ENCODE measurements around the gene CHMP6. TPM values are rescaled to one million over a fixed set of nuclear protein-coding genes. Genes with fewer than 3 reads are reported as not detected.

CHMP6 gene
- total RNA-seq, 4 donors from 2014 or later, result 16.7 to 23.8 (median 22.1) TPM

- Histone ChIP-seq H3K4me3 (no peak overlapping the region), H3K27ac (no peak overlapping the region), H3K27me3 (peaks cover 0 to 36% (median 0%) of the 10 kb centered on the region in 4 donors), H3K9me3 (no peaks in the 10 kb centered on the region), H3K4me1 (peaks cover 4 to 25% (median 8%) of the 10 kb centered on the region in 3 donors), H3K36me3 (no peaks in the 10 kb centered on the region)
- no peak for DNase-seq
- intact Hi-C loops (cut with DNase I), result loop anchor here (10.0 kb wide), 1 partner anchor 116 kb away; no protein-coding TSS in a partner anchor
- 22 to 27% methylated on average over 6 to 7 of the region's 7 CpGs for WGBS, 2 donors
- TF ChIP-seq, protein P1, sequence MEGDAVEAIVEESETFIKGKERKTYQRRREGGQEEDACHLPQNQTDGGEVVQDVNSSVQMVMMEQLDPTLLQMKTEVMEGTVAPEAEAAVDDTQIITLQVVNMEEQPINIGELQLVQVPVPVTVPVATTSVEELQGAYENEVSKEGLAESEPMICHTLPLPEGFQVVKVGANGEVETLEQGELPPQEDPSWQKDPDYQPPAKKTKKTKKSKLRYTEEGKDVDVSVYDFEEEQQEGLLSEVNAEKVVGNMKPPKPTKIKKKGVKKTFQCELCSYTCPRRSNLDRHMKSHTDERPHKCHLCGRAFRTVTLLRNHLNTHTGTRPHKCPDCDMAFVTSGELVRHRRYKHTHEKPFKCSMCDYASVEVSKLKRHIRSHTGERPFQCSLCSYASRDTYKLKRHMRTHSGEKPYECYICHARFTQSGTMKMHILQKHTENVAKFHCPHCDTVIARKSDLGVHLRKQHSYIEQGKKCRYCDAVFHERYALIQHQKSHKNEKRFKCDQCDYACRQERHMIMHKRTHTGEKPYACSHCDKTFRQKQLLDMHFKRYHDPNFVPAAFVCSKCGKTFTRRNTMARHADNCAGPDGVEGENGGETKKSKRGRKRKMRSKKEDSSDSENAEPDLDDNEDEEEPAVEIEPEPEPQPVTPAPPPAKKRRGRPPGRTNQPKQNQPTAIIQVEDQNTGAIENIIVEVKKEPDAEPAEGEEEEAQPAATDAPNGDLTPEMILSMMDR (IDR thresholded peaks at IDR 0.05), result no peak
- TF ChIP-seq POLR2A (IDR thresholded peaks at IDR 0.05), result no peak
Observed at GRCh38 chr17:80980397-80981061, 11.1 kb upstream of the CHMP6 start.

DNA sequence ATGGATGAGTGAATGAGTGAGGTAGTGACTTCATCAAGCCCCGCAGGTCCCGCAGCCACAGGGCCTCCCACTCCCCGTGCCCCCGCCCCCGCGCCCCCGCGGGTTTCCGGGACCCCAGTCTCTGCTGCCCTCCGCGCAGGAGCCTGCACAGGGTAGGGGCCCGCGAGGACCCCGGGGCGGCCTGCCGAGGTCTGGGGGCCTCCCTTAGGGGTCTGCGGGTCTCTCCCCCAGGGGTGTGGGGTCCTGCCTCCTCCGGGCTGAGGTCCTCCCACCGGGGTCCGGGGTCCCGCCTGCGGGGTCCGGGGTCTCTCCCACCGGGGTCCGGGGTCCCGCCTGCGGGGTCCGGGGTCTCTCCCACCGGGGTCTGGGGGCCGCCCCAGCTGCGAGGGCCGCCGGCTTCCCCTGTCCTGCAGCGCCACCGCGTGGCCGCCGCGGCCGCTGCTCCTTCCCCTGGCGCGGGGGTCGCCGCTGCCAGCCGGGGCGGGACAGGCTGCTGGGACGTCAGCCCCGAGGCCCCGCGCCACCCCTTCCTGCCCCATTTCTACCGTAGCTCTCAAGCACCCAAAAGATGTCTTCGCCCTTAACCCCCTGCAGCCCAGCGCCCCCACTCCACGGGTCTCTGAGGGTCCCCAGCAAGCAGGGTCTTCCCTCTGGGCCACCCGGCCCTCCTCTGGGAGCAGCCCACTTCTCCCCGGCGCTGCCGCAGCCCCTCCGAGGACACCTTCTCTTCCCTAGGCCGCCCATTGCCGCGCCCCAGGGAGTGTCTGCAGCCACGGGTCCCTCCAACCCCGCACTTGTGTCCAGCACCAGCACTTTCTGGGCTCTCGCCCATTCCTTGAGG lies 10.4 kb upstream of the CHMP6 start:
- TF ChIP-seq, protein P1 (IDR thresholded peaks at IDR 0.05), result peak; percentile 71 to 90 (median 80)
- TF ChIP-seq POLR2A (IDR thresholded peaks at IDR 0.05), result no peak
- Histone ChIP-seq H3K36me3 (no peaks in the 10 kb centered on the region), H3K9me3 (no peaks in the 10 kb centered on the region), H3K4me1 (peaks cover 4 to 25% (median 8%) of the 10 kb centered on the region in 3 donors), H3K27ac (no peak overlapping the region), H3K27me3 (peaks cover 0 to 36% (median 0%) of the 10 kb centered on the region in 4 donors), H3K4me3 (peak overlapping the region in 2 of 4 donors; percentile 10 to 24)
- intact Hi-C loops (cut with DNase I), result loop anchor here (10.0 kb wide), 1 partner anchor 116 kb away; no protein-coding TSS in a partner anchor
- no peak for DNase-seq
- 11 to 12% methylated on average over 16 to 20 of the region's 65 CpGs for WGBS, 2 donors

DNA sequence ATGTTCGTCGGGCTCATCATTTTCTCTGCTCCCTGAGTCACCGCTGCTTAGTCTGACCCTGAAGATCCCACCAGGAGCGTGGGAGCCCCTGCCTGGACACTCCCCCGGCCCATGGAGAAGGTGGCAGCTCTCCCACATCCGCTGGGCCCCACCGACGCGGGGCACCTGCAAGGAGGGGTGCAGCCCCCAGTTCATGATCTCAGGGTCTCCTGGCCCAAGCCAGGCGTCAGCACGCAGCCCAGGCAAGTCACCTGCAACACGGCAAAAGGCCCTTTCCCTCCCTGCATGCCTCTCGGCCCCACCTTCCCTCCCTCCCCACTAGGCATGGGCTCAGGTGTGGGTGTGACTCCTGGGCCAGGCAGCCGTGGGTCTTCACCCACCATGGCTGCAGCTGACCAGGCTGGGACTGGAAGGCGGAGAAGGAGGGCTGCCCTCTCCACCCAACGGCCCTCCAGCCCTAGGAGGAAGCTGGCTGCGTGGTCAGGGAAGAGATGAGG lies 9.7 kb upstream of the CHMP6 start:
- WGBS, 2 donors, result 10 to 58% methylated on average over 2 to 6 of the region's 17 CpGs
- DNase-seq, result no peak
- Histone ChIP-seq H3K4me1 (peaks cover 4 to 28% (median 8%) of the 10 kb centered on the region in 3 donors), H3K4me3 (no peak overlapping the region), H3K27ac (no peak overlapping the region), H3K36me3 (no peaks in the 10 kb centered on the region), H3K9me3 (no peaks in the 10 kb centered on the region), H3K27me3 (peaks cover 0 to 36% (median 0%) of the 10 kb centered on the region in 4 donors)
- intact Hi-C loops (cut with DNase I), result loop anchor here (10.0 kb wide), 1 partner anchor 117 kb away; no protein-coding TSS in a partner anchor
- TF ChIP-seq, protein P1 (IDR thresholded peaks at IDR 0.05), result no peak
- no peak for TF ChIP-seq POLR2A (IDR thresholded peaks at IDR 0.05)

DNA sequence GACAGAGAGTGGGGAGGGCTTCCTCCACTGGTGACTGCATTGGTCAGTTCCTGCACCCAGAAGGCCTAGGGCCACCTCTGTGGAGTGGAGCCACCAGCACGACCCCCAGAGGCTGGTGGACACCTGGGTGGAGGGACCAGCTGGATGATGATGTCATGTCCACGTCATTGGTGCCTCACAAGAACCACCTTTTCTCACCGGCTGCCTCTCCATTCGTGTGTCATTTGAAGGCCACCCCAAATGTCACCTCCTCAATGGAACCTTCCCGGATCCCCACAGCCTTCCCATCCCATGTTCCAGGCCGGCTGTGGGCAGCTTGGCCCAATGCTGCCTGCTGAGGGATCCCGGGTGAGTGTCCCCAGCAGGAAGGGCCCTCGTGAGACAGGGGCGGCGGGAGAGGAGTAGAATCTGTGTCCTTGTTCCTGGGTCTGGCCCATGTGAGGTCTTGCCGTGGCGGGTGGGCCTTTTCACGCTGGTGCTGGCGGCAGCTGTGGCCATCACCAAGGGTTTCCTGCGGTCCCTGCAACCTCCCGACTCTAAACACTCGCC lies 9.1 kb upstream of the CHMP6 start:
- no peaks in the 10 kb centered on the region for H3K9me3 ChIP-seq
- intact Hi-C loops (cut with DNase I), result loop anchor here (10.0 kb wide), 1 partner anchor 118 kb away; no protein-coding TSS in a partner anchor
- H3K36me3 ChIP-seq, result no peaks in the 10 kb centered on the region
- 68 to 79% methylated on average over 17 of the region's 17 CpGs for WGBS, 2 donors
- DNase-seq, result no peak
- peaks cover 4 to 33% (median 8%) of the 10 kb centered on the region in 3 donors for H3K4me1 ChIP-seq
- no peak overlapping the region for H3K4me3 ChIP-seq
- no peak overlapping the region for H3K27ac ChIP-seq
- TF ChIP-seq POLR2A (IDR thresholded peaks at IDR 0.05), result no peak
- TF ChIP-seq, protein P1 (IDR thresholded peaks at IDR 0.05), result no peak
- peaks cover 0 to 36% (median 0%) of the 10 kb centered on the region in 4 donors for H3K27me3 ChIP-seq

Data from esophagus squamous epithelium (tissue), 5 donors.